ENCODE data around the gene RYR2. TPM values are rescaled to one million over a fixed set of nuclear protein-coding genes. Genes with fewer than 3 reads are reported as not detected.

RYR2 gene
- total and polyA plus RNA-seq, 9 of the 15 experiments (the other 6 are each of a cell fraction or from before 2014, with no cell fraction given), result 0.03 to 0.42 (median 0.14) TPM

DNA sequence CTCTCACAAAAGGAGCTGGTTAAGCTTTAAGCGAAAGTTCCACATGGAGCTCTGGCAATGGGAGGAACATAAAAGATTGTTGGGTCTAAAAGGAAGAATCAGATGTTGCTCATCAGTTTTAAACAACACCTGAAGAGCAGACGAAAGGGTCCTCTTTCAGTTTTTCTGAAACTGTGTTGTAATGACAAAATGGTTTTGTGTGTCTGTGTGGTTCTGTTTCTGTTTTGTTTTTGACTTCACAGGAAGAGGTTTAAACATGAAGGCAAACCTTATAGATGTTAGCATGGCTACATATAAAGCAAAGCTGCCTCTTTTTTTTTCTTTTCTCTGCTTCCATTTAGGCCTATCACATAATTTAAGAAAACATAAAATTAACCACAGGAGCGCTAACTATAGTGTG is 712.6 kb downstream of the RYR2 start (continued):
- TF ChIP-seq KDM4B (IDR thresholded peaks at IDR 0.05; ENCODE audit: borderline replicate concordance in 2 of 2, low read depth in 1 of 2) (no peak), SETDB1 (IDR thresholded peaks at IDR 0.05; ENCODE audit: low read length) (no peak), ZNF77 (CRISPR knock-in tag; IDR thresholded peaks at IDR 0.05) (no peak)

DNA sequence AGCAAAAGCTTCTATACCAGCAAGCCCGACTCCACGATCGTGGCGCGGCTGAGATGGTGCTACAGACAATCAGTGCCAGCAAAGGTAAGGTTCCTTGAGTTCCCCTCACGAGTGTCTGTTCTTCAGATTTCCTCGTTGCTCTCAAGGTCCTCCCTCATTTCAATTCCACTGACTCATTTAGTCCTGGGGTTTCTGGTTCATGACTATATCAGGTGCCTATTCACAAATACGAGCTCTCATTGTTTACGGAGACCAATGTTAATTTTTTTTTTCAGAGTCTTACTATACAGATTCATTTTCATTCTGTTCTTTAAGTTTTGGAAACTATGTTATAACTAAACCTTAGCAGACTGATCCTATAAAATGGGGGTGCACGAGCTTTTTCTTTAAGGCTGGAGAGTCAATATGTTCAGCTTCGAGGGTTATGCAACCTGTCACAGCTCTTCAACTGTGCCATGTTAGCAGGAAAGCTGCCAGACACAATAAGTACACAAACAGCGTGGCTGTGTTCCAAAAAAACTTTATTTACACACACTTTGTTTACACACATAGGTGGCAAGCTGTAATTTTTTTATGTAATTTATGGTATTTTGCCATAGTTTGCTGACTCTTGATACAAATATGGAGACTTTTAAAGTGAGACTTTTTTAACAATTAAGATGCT is 714.5 kb downstream of the RYR2 start:
- H3K4me2 ChIP-seq (ENCODE audit: insufficient read depth, low read length), result no peak overlapping the region
- intact Hi-C loops (cut with micrococcal nuclease), result no loop called here
- 4% methylated on average over 12 of the region's 12 CpGs for WGBS (ENCODE audit: insufficient coverage, low coverage, missing lambda C conversion rate)
- BruUV-seq (replicated peaks), result no TSS peak
- H2AFZ ChIP-seq (ENCODE audit: low read depth, low read length), result no peak overlapping the region
- no peaks in the 10 kb centered on the region; the same call in 1 of the 2 replicates for H3K9me3 ChIP-seq (replicated peaks; ENCODE audit: control insufficient read depth, insufficient read depth, low read depth, low read length)
- in situ Hi-C loops (cut with MboI), result no loop called here
- FAIRE-seq (no peak), DNase-seq (ENCODE audit: extremely low read depth in 1 of 4, low spot score in 3 of 4) (no peak), ATAC-seq (no peak)
- no peaks in the 10 kb centered on the region for H3K36me3 ChIP-seq (ENCODE audit: control insufficient read depth, insufficient read depth, low read length)
- H3K79me2 ChIP-seq (ENCODE audit: control insufficient read depth, insufficient read depth, low read length), result no peaks in the 10 kb centered on the region
- H3K27me3 ChIP-seq (ENCODE audit: control insufficient read depth in 2 of 2, insufficient read depth in 2 of 2, low read length in 2 of 2), result no peaks in the 10 kb centered on the region
- TF ChIP-seq HOXB6 (CRISPR knock-in tag; IDR thresholded peaks at IDR 0.05; ENCODE audit: borderline replicate concordance), result no peak
- no peak for TF ChIP-seq SRSF3 (IDR thresholded peaks at IDR 0.05; ENCODE audit: insufficient read depth, low read length)
- TF ChIP-seq MCM3 (IDR thresholded peaks at IDR 0.05), result no peak
- no peak for TF ChIP-seq ZNF239 (CRISPR knock-in tag; IDR thresholded peaks at IDR 0.05)
- no peak for TF ChIP-seq NR2C1 (IDR thresholded peaks at IDR 0.05)
- TF ChIP-seq NR2C1 (tag; IDR thresholded peaks at IDR 0.05), result no peak
- TF ChIP-seq HNRNPK (IDR thresholded peaks at IDR 0.05; ENCODE audit: low read depth, low read length, poor library complexity, severe bottlenecking), result no peak
- TF ChIP-seq, protein P1, sequence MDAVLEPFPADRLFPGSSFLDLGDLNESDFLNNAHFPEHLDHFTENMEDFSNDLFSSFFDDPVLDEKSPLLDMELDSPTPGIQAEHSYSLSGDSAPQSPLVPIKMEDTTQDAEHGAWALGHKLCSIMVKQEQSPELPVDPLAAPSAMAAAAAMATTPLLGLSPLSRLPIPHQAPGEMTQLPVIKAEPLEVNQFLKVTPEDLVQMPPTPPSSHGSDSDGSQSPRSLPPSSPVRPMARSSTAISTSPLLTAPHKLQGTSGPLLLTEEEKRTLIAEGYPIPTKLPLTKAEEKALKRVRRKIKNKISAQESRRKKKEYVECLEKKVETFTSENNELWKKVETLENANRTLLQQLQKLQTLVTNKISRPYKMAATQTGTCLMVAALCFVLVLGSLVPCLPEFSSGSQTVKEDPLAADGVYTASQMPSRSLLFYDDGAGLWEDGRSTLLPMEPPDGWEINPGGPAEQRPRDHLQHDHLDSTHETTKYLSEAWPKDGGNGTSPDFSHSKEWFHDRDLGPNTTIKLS (IDR thresholded peaks at IDR 0.05; ENCODE audit: borderline replicate concordance, low read depth), result no peak
- TF ChIP-seq NCOR1 (IDR thresholded peaks at IDR 0.05), result no peak
- no peak for TF ChIP-seq BRF1 (IDR thresholded peaks at IDR 0.05; ENCODE audit: borderline replicate concordance, extremely low read depth, insufficient read length)
- CTCF ChIA-PET (ENCODE audit: low intra/inter-chr PET ratio), result no interaction called here
- no peak overlapping the region for H3K9ac ChIP-seq (ENCODE audit: insufficient read depth in 1 of 2, low read depth in 2 of 2, low read length in 2 of 2)
- H3K9me1 ChIP-seq (ENCODE audit: control insufficient read depth, insufficient read depth, low read length), result no peaks in the 10 kb centered on the region
- no peaks in the 10 kb centered on the region for H4K20me1 ChIP-seq (replicated peaks; ENCODE audit: control insufficient read depth, insufficient read depth, low read length)
- no peak overlapping the region for H3K4me3 ChIP-seq
- H3K27ac ChIP-seq (ENCODE audit: extremely low read depth, low read depth, low read length), result no peak overlapping the region
- POLR2A ChIA-PET, result interaction anchor here (1.4 kb wide), 1 partner anchor 9 kb away, joined by 6 read pairs; no protein-coding TSS in a partner anchor
- H3K4me1 ChIP-seq (replicated peaks in 1 of 2; ENCODE audit: control insufficient read depth in 2 of 2, insufficient read depth in 2 of 2, low read length in 2 of 2), result no peaks in the 10 kb centered on the region
